ENCODE measurements around the gene UTF1. TPM values are rescaled to one million over a fixed set of nuclear protein-coding genes. Genes with fewer than 3 reads are reported as not detected.

UTF1 gene
- total and polyA plus RNA-seq, 2 of the 8 experiments (the other 6 are each of a cell fraction or from before 2014, with no cell fraction given): 0.47 to 21.8 TPM

GRCh38 chr10:133183646-133184378, 46.2 kb upstream of the UTF1 start (continued):
- TF ChIP-seq TAF7 (optimal IDR thresholded peaks at IDR 0.05; ENCODE audit: borderline replicate concordance, low read depth, low read length): no peak
- TF ChIP-seq SIX5 (IDR thresholded peaks at IDR 0.05; ENCODE audit: low read depth, low read length): no peak
- no peak for TF ChIP-seq EP300 (IDR thresholded peaks at IDR 0.05; ENCODE audit: borderline replicate concordance in 1 of 2, low read depth in 2 of 2, low read length in 2 of 2)
- no peak for TF ChIP-seq POLR2A (IDR thresholded peaks at IDR 0.05; ENCODE audit: control extremely low read depth in 1 of 2, low read depth in 2 of 2, low read length in 2 of 2)
- TF ChIP-seq KDM1A (IDR thresholded peaks at IDR 0.05; ENCODE audit: borderline replicate concordance, low read length): no peak
- no peak for TF ChIP-seq POLR2AphosphoS5 (IDR thresholded peaks at IDR 0.05; ENCODE audit: low read depth, low read length)
- no peak for TF ChIP-seq ATF2 (IDR thresholded peaks at IDR 0.05; ENCODE audit: low read length)
- no peak for TF ChIP-seq SUZ12 (IDR thresholded peaks at IDR 0.05; ENCODE audit: low read length)
